Measurements from ENCODE around the gene NCAM1. TPM values are rescaled to one million over a fixed set of nuclear protein-coding genes. Genes with fewer than 3 reads are reported as not detected.
"Not testable (repeated sequence)": the region's sequence is repeated elsewhere in the genome, so short reads cannot be mapped to it uniquely, and the experiment has no call there.

The NCAM1 gene
- 10 to 100 TPM; 30.1 to 47.5 (median 41.5) TPM for polyA plus RNA-seq (ENCODE audit: insufficient read depth in 1 of 5, insufficient read length in 5 of 5, low replicate concordance in 1 of 5)
- long read RNA-seq, donor 1, transcript NCAM1-216 (3 exons, 560 nt) = major isoform, 11 of 11 reads
- long read RNA-seq, donor 1, partial matches to known transcripts = 0 of 11 reads
- long read RNA-seq, donor 1, other reads (novel, unspliced or antisense) = 0 of 11 reads
- long read RNA-seq, donor 2, transcript NCAM1-216 (3 exons, 560 nt) = major isoform, 6 of 6 reads
- long read RNA-seq, donor 2, partial matches to known transcripts = 0 of 6 reads
- long read RNA-seq, donor 2, other reads (novel, unspliced or antisense) = 0 of 6 reads
- long read RNA-seq, donor 3, transcript NCAM1-216 (3 exons, 560 nt) = major isoform, 5 of 6 reads
- long read RNA-seq, donor 3, partial matches to known transcripts = 0 of 6 reads
- long read RNA-seq, donor 3, other reads (novel, unspliced or antisense) = 0 of 6 reads
- long read RNA-seq, donor 4, transcript NCAM1-216 (3 exons, 560 nt) = major isoform, 9 of 9 reads
- long read RNA-seq, donor 4, partial matches to known transcripts = 0 of 9 reads
- long read RNA-seq, donor 4, other reads (novel, unspliced or antisense) = 0 of 9 reads
- long read RNA-seq, donor 5, transcript NCAM1-216 (3 exons, 560 nt) = major isoform, 7 of 7 reads
- long read RNA-seq, donor 5, partial matches to known transcripts = 0 of 7 reads
- long read RNA-seq, donor 5, other reads (novel, unspliced or antisense) = 0 of 7 reads
- long read RNA-seq, donor 6, partial matches to known transcripts = 5 of 8 reads
- long read RNA-seq, donor 6, other reads (novel, unspliced or antisense) = 0 of 8 reads
- long read RNA-seq, donor 7, partial matches to known transcripts = 0 of 2 reads
- long read RNA-seq, donor 7, other reads (novel, unspliced or antisense) = 0 of 2 reads
- long read RNA-seq, donor 8, partial matches to known transcripts = 0 of 2 reads
- long read RNA-seq, donor 8, other reads (novel, unspliced or antisense) = 0 of 2 reads

DNA sequence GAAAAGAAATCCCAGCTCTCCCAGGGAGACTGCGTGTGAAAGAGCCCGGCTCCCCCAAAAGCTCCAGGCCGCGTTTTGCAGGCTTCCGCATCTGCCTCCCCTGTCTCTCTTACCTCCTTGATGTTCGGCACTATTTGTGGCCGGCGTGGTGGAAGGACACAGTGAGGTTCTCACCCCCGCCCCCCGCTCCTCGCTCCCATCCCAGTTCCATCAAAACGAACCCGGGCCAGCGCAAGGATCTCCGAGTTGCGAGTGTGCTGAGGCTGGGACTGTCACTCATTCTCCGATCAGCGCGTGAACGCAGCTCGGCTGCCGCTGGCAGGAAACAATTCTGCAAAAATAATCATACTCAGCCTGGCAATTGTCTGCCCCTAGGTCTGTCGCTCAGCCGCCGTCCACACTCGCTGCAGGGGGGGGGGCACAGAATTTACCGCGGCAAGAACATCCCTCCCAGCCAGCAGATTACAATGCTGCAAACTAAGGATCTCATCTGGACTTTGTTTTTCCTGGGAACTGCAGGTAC is at the start of gene NCAM1:
TSS of gene NCAM1 (plus strand) at position 275 of the 523 bp plus-strand sequence.
- peak; percentile 87 to 88 for DNase-seq

- DNase-seq = no peak
Observed at GRCh38 chr11:112922606-112923005, 38.6 kb upstream of the NCAM1 start.

DNA sequence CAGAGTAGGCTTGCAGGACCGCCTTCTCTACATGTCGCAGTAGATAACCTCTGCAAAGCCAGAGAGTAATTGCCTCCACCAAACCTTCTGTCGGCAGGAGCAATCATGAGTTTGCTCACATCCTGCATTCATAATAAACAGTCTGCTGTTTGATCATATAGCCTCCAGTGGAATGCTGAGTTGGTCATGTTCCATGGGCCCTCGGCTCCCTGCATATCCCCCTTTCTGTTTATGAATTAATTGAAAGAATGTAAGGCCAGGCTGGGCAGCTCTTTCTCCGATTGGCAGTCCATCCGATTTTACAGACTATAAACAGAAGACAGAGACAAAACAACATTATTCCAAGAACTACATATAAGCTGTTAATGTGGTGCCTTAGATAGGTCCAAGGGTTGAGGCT is 36.4 kb upstream of the NCAM1 start:
- DNase-seq = not testable (repeated sequence)

GRCh38 chr11:112925516-112926310 is 35.5 kb upstream of the NCAM1 start:
- DNase-seq = no peak

DNA sequence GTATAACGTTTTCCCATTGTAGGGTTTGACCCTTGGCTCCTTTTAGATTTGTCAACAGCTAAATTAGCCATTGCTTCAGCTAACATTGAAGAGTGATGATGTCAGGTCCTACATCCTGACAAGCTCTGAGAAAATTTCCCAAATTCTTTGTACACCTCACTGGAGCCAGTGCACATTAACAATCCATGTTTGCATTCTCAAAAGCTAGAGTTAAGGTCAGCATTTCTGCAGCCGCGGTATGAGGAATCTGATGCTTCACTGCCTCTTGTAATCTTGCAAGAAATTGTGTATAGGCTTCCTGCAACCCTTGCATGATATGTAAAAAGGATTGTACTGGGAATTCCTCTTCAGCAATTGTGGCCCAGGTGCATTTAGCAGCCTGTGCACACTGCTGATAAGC is 33.1 kb upstream of the NCAM1 start:
- DNase-seq = no peak

GRCh38 chr11:112929432-112929831 is 31.8 kb upstream of the NCAM1 start:
- no peak for DNase-seq

- no peak for DNase-seq
Observed at GRCh38 chr11:112931703-112932102, 29.5 kb upstream of the NCAM1 start.

GRCh38 chr11:112932593-112932992 is 28.6 kb upstream of the NCAM1 start:
- no peak for DNase-seq

DNA sequence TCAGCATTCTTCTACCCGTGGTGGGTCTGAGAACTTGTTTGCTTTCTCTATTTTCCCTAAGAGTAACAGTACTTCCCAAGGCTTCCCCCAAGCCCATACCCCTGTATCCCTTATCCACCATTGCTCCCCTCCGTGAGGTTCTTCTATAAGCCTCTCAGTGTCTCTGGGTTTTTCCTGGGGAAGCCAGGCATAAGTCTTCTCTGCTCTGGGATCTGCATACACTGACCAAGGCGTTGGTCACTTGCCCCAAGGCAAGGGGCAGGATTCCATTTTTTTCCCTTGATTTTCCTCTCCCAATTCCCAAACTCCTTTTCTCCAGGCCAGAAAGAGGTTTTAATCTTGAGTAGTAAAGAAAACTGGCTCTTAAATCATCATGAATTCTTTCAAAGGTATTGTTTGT is 27.2 kb upstream of the NCAM1 start:
- no peak for DNase-seq

GRCh38 chr11:112941104-112941503 is 20.1 kb upstream of the NCAM1 start:
- DNase-seq = no peak

DNA sequence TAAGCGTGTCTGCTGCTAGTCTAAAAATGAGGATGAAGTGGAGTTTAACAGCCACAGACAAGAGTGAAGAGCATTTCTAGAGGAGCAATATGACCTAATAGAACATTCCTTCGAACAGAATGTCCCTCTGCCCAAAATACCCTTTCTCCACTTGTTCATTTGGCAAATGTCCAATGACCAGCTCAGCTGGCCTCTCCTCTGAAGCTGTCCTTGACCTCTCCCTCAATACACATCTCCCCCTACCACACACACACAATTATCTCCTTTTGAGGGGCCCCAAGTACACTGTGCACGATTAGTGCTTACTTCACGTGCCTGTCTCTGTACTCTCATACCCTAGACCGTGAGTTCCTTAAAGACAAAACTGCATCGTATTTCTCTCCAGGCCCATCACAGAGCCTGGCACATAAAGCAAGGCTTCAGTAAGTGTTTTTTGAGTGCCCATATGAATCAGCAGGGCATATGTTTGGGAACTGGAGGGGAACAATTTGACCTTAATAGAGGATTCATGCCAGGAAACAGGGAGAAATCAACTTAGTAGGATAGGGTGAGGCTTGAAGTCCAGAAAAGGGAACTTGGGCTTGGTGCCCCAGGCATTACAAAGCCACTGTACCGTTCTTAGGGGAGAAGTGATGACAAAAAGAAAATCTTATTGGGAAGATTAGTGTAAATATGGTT is 18.1 kb upstream of the NCAM1 start:
- no peak for DNase-seq

GRCh38 chr11:112946866-112947265 is 14.4 kb upstream of the NCAM1 start:
- no peak for DNase-seq

- DNase-seq = no peak
Observed at GRCh38 chr11:112949781-112950575, 11.2 kb upstream of the NCAM1 start.

GRCh38 chr11:112958670-112959069 is 2.5 kb upstream of the NCAM1 start:
- DNase-seq = no peak

- DNase-seq = no peak
Observed at GRCh38 chr11:112961751-112962578, 745 bp downstream of the NCAM1 start.

DNA sequence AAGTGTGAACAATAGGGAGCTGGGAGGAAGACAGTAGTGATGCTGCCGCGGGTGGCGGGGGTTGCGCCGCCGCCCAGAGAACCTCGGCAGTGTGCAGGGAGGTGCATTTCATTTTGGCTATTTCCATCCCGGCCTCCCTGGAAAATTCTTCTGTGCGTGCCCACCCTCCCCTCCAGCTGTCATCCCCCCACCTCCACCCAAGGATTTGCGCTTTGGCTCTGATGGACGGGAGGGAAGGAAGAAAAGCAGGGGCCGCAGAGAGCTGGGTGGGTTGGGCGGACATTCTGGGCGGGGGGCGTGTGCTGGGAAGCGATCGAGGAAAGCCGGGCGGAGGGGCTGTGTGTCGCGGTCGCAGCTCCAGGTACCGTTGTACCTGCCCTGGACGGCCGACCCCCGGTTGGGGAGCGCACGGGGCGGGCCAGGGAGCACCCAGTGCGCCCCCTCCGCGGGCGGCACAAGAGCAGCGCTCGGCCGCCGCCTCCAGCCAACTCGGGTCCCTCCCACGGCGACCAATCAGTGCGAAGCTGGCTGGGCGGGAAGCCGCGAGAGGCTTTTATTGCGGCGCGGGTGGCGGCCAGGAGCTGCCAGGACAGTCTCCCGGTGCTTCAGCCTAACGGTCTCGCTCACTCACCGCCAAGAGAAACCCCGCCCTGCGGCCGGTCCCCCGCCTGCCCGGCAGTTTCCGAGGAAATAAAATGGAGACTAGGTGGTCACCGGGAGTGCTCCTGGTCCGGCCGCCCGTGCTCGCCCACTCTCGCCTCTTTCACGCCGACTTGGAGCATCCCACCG is 1.6 kb downstream of the NCAM1 start:
- DNase-seq = peak in 1 of 2 donors; percentile 40

DNA sequence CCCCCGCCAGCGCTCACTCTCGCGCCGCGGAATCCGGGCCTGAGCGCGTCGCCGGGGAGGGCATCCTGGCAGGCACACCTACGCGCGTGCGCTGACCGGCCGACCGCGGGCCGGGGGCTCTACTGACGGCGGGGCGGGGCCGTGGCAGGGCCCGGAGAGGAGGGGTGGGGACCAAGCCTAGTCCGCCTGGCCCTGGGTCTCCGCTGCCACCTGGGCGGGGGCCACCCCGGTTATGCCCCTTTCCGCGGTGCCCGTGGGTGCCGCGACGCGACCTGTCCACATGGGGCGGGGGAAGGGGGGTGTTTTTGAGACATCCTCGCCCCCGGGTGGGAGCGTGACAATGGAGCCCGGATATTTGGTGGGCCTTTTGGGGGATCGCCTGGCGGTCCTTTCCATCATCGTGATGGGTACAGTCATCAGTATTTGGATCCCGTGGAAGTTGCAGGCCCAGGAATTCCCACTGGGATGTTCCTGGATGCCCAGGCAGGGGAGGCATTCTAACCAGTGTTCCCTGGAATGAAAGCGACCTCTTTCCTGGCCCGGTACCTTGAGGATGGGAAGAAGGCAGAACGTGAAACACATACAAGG is 2.2 kb downstream of the NCAM1 start:
- no peak for DNase-seq

- DNase-seq = no peak
Observed at GRCh38 chr11:112965656-112966055, 4.4 kb downstream of the NCAM1 start.

All from right lung (tissue), 10 donors.